GM12801 (cell line): Measurements from ENCODE around the gene GRIN1.

ENCODE experiments used
- TF ChIP-seq, protein P1 (sequence below): IDR thresholded peaks from one replicate; pipeline ENCODE4 v1.5.1; 2011; ENCODE audit warnings: control low read depth; ENCODE audit not compliant: insufficient read length; ENCODE audit errors: extremely low read depth

GRIN1 gene

DNA sequence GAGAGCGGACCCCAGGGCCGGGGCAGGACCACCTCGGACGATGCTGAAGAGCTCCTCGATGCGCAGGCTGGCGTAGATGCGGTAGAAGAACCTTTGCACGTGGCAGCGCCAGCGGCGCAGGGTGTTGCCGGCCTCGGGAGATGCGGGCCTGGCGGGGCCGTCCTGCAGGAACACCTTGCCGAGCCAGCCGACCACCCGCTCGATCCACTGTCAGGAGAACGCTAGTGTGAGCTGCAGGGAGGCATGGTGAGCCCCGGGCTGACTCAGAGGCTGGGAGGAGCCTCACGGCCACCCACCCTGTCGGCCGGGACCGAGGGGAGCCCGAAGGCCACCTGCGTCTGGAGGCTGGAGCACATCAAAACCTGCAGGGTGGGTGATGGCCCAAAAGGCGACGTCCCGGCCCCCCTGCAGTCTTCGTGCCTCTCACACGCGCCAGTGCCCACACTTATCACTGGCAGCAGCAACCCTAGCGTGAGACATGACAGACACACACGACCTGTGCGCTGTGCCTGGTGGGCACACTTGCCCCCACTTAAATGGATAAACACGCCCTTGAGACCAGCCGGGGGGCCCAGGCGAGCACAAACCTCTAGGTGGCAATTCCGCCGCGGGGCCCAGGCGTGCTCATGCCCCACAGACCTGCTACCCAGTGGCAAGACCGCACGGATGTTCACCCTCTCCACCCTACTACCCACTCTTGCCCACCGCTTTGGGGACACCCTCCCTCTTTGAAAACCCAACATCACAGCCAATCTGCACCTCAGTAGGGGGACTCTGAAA lies 46.1 kb downstream of the GRIN1 start:
- TF ChIP-seq, protein P1, sequence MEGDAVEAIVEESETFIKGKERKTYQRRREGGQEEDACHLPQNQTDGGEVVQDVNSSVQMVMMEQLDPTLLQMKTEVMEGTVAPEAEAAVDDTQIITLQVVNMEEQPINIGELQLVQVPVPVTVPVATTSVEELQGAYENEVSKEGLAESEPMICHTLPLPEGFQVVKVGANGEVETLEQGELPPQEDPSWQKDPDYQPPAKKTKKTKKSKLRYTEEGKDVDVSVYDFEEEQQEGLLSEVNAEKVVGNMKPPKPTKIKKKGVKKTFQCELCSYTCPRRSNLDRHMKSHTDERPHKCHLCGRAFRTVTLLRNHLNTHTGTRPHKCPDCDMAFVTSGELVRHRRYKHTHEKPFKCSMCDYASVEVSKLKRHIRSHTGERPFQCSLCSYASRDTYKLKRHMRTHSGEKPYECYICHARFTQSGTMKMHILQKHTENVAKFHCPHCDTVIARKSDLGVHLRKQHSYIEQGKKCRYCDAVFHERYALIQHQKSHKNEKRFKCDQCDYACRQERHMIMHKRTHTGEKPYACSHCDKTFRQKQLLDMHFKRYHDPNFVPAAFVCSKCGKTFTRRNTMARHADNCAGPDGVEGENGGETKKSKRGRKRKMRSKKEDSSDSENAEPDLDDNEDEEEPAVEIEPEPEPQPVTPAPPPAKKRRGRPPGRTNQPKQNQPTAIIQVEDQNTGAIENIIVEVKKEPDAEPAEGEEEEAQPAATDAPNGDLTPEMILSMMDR = no peak

DNA sequence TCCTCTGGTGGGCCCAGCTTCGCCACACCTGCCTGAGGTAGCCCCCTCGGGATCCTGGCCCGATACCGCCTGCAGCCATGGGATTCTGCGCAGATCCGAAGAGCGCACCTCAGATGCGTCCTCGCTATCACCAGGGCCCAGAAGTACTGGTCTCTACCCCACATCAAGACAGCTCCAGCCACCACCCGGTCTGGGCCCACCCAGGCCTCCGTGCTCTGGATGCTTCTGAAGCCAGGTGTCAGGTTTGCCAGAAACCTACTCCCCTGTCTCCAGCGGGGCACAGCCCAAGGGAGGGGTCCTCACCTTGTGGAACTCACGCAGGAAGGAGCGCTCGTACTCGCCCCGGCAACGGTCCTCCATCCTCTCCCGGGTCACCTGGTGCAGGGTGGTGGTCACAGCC lies 47.0 kb downstream of the GRIN1 start:
- TF ChIP-seq, protein P1 = no peak

DNA sequence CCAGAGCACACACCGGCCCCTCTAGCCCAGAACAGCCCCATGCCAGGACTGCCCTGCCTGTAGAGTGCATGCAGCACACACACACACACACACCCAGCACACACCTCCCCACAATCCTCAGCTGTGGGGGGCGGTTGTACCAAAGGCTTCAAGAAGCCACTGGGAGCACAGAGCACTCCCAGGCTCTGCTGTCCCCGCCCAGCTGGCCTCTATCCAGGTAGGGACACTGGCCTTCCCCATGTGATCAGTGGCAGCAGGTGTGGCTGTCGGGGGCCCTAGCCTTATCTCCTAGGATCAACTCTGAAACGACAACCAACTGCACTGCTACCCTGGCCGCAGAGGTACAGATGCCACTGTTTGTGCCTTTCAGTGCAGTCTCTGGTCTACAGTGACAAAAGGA lies 47.4 kb downstream of the GRIN1 start:
- TF ChIP-seq, protein P1 = no peak

- TF ChIP-seq, protein P1 = no peak
These were observed 48.4 kb downstream of the GRIN1 start for GRCh38 chr9:137187386-137187785.

GRCh38 chr9:137188086-137188489 lies 49.1 kb downstream of the GRIN1 start:
- TF ChIP-seq, protein P1 = no peak

DNA sequence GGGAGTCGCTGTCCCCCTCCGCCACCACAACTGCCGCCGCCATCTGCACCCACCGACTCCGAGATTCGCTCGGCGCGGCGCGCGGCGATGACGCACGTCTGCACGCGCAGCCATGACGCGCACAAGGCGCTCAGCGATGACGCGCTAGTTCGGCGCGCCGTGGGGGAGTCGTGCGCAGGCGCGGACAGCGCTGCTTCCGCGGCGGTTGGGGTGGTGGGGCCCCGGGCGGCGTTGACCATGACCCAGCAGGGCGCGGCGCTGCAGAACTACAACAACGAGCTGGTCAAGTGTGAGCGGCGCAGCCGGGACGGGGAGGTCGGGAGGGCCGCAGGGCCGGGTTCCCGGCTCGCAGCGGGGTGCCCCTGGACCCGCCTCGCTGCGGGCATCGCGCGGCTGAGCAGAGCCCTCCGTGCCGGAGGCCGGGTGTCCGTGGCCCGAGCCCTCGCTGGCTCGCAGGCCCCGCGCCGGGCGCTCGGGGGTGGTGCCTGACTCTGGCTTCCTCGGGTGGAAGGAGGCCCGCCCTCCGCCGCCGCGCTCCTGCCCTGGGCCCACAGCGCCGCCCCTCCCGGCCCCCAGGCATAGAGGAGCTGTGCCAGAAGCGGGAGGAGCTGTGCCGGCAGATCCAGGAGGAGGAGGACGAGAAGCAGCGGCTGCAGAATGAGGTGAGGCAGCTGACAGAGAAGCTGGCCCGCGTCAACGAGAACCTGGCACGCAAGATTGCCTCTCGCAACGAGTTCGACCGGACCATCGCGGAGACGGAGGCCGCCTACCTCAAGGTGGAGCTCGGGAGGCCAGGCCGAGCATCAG lies 49.7 kb downstream of the GRIN1 start, which contains the start of the genes ANAPC2 and SSNA1:
TSS of gene ANAPC2 (minus strand) at position 71 of the 807 bp plus-strand sequence. CDS start at position 43, 28 bp downstream.
TSS of gene SSNA1 (plus strand) at position 187 of the 807 bp plus-strand sequence. CDS start at position 238, 51 bp downstream.
- TF ChIP-seq, protein P1 = no peak
